Cerebellar cortex (tissue), 1 donor: Measurements from ENCODE around the gene CD160.
"Not testable (repeated sequence)": the region's sequence is repeated elsewhere in the genome, so short reads cannot be mapped to it uniquely, and the experiment has no call there.

ENCODE experiments used
- DNase-seq: peaks from one replicate; pipeline ENCODE4 v3.0.0-alpha.2; 2015; ENCODE audit warnings: low spot score

CD160 gene, protein sequence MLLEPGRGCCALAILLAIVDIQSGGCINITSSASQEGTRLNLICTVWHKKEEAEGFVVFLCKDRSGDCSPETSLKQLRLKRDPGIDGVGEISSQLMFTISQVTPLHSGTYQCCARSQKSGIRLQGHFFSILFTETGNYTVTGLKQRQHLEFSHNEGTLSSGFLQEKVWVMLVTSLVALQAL

DNA sequence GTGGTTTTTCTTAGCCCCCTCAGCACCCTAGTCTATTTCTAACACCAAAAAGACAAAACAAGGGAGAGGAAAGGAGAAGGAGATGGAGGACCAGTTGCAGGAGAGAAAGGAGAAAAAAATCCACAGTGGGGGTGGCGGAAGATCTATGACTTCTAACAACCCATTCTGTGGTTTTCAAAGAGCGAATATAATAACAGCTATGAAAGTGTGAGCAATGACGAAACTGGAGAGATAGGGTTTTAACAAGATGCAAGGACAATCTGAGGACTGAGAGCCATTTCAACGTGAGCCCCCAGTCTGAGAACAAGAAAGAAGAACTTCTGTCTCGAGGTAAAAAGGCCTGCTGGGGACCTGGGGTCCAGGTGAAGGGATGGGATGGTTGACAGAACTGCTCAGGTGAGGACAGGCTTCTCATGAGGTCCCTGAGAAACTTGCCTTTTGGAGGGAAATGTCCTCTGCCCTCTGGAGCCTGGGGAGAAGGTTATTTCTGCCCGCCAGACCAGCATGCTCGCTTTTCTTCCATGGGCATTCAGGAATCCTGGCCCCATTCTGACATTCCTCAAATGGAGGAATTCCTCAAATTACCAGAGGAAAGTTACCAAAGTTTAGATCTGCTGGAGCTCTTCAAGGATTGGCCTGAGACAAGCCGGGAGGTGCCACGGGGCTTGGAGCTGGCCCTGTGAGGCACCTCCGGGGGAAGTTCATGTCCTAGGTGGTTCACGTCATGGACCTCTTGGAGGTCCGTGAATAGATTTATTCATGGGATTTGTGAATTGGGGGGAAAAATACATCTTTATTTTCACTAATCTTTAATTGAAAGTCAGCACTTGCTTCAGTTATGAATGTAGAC is at the start of gene CD160:
Gene CD160 (plus strand): TSS at position 270 of the 850 bp plus-strand sequence. CDS start 8,829 bp downstream, outside the sequence.
- no peak for DNase-seq

DNA sequence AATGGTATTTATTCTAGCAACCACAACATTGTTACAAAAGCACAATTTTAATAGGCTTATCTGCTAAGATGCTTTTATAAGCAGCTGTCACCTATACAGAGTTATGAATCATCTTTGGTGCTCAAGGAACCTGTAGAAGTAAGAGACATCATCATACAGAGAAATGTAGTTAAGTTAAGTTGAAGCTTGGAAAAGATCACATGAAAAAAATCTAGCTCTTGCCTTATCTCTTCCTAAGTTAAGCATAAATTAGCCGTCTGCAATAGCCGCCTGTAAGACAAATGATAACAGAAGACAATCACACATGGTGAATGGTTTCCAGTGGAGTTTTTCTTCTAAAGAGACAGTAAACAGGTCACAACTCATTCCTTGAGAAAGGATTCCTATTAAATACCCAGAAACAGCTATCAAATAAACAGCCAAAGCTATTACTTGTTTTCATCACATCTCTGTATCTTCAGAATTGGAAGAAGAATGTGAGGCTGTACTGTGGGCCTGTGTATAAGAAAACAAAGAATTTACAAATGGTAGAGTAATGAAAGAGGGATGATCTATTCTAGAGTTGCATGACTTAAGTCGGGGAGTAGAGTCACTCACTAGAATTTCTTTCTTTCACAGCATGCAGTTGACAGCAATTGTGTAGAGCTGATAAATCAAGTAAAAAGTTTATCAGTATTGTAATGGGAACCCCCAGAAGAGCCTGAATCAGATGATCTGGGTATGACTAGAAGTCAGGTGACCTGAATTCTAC is 48.1 kb upstream of the CD160 start:
- not testable (repeated sequence) for DNase-seq

DNA sequence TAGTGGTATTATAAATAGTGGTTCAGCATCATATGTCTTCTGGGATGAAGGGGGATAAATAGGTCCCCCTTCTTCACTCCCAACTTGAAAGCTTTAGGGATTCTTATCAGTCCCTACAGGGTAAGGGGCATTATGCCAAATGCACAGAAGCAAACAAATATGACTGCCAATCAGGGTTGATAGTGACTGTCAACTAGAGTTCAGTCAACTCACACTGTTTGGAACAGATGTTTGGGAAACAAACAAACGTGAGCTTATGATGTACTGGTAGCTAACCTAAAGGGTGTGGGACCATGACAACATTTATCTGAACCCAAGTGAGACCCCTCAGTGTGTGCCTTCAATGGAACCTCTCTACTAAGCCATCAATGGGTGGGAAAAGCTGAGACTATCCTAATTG is 46.1 kb upstream of the CD160 start:
- not testable (repeated sequence) for DNase-seq

DNA sequence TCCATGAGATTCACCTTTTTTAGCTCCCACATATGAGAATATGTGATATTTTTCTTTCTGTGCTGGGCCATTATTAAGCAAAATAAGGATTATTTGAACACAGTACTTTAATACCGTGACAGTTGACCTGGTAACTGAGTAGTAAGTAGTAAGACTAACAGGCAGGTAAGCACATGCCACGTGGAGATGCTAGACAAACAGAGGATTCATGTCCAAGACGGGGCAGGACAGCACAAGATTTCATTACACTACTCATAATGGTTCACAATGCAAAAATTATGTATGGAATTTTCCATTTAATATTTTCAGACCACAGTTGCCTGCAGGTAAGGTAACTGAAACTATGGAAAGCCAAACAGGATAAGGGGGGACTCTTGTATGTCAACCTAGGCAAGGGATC is 34.4 kb upstream of the CD160 start:
- not testable (repeated sequence) for DNase-seq

DNA sequence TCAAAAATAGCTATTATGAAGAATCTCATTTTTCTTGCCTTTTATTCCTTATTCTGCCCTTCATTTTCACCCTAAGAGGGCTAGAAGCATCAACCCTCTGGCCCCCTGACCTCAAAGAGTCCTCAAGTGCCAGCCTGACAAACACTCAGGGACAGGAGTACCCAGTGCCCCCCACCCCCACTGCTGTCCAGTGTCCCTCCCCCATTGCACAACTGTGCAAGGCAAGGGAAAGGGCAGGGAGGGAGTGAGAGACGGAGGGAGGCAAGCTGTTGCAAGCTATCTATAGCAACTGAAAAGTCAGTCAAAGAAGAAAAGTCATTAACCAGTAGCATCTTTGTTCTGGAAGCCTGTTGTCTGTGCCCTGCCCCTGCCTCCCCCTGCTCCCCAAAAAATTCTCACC is 33.2 kb upstream of the CD160 start:
- not testable (repeated sequence) for DNase-seq

DNA sequence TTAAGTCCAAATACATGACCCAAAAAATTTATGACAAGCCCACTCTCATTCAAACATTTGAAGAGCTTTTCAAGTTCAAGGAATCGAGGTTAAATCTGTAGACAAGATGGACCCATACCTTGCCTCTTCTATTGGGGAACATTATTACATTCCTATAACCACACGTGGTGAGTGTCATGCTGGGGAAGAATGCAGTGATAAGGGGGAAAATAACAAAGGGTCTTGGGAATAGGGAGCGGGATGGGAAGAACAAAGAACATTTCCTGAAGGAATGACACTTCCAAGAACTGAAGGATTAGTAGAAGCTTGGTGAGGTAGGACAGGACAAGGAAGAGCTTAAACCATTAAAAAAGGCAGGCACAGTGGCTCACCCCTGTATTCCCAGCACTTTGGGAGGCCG is 31.0 kb upstream of the CD160 start:
- DNase-seq, result no peak

DNA sequence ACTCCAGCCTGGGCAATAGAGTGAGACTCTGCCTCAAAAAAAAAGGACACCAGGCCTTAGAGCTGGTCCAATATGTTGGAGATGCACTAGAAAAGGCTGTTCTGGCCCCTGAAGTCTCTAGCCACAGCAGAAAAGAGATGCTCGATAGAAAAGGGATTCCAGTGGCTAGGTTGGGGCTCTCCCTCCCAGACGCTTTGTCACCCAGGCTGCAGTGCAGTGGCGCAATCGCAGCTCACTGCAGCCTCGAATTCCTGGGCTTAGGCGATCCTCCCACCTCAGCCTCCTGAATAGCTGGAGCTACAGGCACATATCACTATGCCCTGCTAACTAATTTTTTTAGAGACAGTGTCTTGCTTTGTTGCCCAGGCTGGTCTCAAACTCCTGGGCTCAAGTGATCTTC is 30.4 kb upstream of the CD160 start:
- no peak for DNase-seq

DNA sequence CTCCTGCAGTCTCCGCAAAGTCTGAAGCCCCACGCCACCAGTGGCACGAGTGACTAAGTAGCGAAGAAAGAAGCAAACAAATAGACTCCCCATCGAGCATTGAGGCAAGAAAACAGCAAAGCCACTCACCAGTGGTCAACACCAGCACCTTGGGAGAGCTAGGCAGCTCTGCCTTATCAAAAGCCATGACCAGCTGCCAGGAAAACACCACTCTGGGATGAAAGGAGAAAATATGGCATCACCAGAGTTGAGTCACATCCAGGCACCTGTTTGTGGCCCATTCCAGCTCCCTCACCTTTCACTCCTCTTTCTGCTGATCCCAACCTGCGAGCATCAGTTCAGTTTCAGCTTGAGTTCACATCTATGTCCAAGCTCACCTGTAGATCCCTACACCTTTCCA is 29.4 kb upstream of the CD160 start:
- no peak for DNase-seq

DNA sequence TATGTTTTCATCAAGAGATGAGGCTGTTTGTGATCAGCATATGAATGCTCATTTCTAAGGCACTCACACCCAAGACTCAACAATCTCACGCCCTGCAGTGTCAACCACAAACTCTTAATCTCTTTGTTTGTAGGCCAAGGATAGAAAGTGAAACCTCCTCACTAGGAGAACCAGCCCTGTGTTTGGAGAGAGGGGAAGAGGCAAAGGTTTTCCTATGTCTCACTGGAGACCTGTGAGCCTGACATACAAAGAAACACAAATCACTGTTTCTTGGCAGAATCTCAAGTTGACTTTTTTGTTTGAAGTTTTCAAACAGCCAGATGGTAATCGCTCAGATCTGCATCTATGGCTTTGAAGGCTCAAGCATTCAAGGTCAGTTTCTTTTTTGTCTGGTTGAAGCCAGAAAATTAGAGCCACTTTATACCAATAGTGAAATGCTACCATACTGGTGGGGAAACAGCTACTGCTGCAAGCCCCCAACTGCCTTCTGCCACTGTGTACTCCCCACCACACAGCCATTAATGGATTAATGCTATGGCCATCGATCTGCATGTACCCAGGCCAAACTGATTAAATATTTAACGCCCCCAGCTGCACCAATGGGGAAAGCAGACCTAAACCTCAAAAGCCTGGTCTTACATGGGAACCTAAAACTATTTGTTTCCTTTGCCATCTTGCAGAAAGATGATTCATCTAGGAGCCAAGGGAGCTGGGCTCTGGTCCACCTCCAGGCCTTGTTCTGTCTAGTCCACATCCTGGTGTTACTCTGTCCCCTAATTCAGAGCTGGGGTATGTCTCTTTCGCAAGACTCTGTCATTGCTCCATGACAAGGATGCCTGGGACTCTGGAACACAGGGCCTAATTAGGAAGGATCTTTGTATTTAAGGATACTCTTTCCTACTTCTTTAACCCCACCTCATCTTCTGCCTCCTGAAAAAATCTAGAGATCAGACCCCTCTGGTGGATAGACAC is 28.4 kb upstream of the CD160 start:
- DNase-seq, result no peak

DNA sequence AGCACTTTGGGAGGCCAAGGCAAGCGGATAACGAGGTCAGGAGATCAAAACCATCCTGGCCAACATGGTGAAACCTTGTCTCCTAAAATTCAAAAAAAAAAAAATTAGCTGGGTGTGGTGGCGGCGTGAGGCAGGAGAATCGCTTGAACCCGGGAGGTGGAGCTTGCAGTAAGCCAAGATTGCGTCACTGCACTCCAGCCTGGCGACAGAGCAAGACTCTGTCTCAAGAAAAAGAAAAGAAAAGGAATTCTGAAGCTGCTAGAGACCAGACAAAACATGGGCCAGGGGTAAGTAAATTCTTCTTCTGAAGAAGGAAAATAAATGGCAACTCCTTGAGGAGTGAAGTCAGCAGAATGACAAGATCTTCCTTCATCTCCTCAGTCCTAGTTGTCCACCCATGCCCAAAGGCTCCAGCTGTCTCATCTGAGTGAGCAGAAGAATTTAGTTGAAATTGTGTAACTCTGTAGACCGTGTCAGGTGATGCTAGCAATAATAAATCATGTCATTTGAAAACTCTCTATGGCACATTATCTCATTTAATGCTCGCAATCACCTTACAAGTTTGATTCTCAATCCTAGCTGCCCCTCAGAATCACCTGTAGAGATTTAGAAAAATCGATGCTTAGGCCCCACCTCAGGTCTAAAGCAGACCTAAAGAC is 26.4 kb upstream of the CD160 start:
- DNase-seq, result no peak

DNA sequence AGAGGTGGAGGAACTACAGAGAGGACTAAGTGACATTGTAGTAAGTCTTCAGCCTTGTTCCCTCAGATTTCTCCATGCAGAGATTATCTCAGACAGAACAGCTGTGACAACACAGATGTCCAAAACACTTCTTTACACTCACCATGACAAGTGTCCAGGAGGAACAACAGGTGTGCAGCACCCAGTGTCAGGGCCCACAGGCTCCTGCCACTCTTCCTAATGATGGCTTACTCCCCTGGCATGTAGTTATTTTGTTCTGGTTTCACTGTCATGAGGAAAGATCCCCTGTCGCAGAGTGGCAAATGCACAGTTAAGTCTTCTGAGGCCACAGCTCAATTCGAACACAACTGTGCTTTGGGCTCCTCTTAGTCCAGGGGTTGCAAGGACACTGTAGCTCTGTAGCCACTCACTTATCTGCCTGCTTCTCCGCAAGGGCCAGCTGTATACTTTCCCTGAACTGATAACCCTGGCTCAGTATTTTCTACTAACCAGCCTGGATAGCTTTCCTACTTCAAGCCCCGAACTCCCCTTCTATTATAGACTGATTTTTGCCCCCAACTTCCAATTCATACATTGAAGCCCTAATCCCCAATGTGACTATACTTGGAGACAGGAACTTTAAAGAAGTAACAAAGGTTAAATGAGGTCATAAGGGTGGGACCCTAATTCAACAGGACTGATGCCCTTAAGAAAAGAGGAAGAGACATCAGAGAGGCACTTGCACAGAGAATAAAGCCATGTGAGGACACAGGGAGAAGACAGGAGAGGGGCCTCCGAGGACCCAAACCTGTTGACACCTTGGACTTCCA is 23.3 kb upstream of the CD160 start:
- no peak for DNase-seq

DNA sequence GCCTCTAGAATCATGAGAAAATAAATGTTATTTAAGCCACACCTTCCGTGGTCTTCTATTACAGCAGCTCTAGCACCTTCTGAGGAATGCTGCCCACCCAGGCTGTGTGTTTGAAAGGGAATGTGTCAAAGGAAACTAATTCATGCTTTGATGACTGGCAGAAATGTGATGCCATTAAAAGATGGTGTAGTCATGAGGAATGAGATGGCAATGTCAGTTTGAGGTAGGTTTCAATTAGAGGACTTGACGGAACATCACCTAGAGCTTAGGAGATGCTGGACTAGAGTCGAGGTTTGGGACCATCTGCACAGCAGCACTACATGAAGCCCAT is 22.7 kb upstream of the CD160 start:
- no peak for DNase-seq

DNA sequence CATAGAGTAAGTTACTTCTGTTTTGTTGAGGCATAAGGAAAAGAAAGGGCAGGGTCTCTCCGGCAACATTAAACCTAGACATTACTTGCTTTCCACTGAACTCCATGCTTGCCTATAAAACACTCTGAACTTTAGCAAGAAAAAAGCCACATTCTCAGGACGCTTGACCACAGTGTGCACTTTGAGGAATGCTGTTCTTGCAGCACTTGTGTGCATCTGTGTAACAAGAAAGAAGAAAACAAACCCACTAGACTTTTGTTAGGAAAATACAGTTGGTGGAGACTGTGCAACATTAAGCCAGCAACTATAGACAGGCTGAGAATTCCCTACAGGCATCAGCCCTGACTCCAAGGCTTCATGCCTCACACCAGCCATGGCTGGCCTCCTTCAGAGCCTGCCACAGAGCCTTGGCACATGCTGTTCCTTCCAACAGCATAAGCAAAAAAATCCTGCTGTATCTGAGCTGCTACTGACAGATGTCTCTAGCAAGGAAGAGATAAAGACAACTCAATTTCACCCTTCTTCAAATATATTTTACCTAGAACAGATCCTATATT is 17.9 kb upstream of the CD160 start:
- no peak for DNase-seq

DNA sequence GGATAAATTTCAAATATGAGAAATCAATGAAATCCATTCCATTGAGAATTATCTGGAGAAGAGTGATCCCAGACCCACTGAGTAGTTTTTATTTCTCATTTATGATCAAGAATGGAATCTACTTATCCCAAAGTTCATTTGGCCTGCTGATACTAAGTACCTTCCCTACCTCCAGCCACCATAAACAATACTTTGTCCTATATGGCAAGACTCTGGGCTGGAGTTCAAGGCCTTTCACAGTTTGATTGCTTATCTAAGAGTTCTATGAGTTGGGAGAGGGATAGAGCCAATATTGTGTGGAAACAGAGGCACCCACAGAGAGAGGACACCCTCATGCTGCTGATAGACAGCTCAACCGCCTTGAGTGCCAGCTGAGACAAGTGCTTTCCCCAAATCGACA is 17.2 kb upstream of the CD160 start:
- DNase-seq, result no peak

DNA sequence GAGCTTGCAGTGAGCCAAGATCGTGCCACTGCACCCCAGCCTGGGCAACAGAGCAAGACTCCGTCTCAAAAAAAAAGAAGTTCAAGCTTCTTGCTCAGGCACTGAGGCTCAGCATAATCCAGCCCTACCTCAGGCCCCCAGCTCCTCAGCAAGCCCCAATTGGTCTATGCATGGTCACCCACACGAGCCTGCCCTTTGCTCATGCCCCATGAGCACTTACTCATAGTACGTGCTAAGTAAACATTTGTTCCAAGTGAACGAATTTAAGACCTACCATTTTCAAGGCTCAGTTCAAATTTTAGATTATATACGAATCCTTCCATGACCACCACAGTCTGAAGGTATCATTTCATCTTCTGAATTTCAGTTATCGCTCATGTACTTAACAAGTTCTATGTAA is 16.5 kb upstream of the CD160 start:
- no peak for DNase-seq

DNA sequence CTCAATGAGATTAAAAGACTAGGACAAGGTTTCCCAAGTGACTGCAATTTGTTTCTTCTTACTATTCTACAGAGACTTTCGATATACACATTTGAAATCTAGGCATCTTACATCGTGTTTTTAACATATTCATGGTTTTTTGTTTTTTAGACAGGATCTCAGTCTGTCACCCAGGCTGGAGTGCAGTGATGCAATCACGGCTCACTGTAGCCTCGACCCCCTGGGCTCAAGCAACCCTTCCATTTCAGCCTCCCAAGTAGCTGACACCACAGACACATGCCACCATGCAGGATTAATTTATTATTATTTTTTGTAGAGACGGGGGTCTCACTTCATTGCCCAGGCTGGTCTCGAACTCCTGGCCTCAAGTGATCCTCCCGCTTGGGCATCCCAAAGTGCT is 13.7 kb upstream of the CD160 start:
- no peak for DNase-seq

DNA sequence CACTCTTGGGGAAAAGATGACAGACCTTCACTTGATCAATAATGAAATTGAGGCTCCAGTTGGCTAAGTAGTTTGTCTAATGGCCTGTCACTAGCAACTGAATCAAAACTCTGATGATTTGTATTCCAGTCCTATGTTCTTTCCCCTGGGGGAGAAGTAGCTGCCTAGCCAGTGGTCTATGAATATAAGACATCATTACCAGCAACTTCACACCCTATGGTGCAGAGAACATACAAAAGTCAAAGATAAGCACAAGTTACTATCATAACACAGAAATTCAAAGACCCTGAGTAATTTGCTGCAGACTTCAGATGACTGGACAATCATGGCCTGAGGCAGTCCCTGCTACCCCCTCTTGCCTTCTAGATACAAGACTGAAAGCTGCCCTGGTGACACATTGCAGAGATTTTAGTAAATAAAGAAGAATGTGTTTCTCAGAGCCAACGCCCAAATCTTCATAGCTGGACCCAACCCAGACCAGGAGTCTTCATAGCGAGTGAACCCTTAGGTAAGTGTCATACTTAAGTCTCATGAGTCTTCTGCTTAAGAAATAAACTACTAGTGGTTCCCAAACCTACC is 13.1 kb upstream of the CD160 start:
- DNase-seq, result no peak

DNA sequence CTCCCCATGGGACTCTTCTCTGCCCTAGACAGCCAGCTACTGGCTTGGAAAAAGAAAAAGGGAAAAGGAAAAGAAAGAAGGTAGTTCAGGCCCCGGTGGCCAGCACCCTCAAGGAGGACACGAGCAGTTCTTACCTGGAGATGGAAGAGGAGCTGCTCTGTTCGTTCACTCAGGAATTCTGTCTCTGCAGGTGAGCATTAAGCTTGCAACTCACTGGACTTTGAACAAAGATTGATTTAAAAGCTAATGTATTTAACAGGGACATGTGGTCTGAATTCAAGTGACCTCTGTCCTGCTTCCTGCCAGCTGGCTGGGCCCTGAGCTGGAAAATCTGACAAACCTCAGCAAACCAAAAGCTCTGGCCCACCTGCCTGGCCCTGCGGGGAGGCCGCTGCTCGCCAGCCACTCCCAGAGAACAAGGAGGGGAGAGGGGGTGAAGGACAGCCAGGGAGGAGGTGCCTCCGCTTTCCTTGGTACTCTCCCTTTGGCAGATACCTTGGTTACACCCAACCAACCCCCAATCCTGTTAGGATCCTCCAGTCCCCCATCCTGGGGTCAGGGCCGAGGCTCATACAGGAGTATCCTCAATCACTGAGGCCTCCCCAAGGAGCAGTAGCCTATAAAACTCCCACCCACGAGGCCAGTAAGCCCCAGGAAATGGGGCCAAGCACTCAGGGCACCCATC is 12.0 kb upstream of the CD160 start, which contains the start of gene PDZK1:
Gene PDZK1 (minus strand): TSS at position 186 of the 685 bp plus-strand sequence. CDS start 19,347 bp downstream, outside the sequence.
- peak; percentile 88 for DNase-seq

DNA sequence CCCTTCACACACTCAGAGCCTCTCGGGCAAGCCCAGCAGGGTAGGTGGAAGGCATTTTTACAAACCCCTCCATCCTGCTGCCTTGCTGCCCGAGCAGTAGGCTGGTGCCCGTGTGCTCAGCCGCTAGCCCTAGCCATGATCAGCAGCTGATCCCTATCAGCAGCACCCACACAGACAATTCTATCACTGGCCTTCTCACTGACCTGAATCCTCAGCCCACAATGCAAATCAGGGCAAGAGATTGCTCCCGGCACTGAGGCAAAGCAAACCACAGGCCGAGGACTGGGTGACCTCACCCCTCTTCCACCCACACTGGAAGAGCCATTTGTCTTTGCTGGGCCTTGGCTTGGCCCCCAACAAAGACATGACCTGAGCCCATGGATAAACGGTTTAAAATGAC is 11.2 kb upstream of the CD160 start:
- DNase-seq, result peak; percentile 34
